NAMALWA (cell line): ENCODE results near the gene NACAD.

Source experiments
- DNase-seq: peaks from one replicate; pipeline ENCODE4 v3.0.0-alpha.2; 2015; ENCODE audit warnings: low spot score

Gene NACAD

GRCh38 chr7:45088146-45088701, 545 bp downstream of the NACAD start:
- DNase-seq, result no peak

GRCh38 chr7:45087301-45088145, 1.2 kb downstream of the NACAD start:
- no peak for DNase-seq

GRCh38 chr7:45086331-45087065, 2.3 kb downstream of the NACAD start:
- no peak for DNase-seq

GRCh38 chr7:45085619-45086200, 3.1 kb downstream of the NACAD start:
- DNase-seq, result no peak

GRCh38 chr7:45084901-45085618, 3.7 kb downstream of the NACAD start:
- no peak for DNase-seq

- DNase-seq, result no peak
Observed at GRCh38 chr7:45084336-45084735, 4.4 kb downstream of the NACAD start.

- DNase-seq, result no peak
Observed at GRCh38 chr7:45082831-45083331, 5.9 kb downstream of the NACAD start.

GRCh38 chr7:45082031-45082830, 6.5 kb downstream of the NACAD start:
- DNase-seq, result no peak

GRCh38 chr7:45081670-45081974, 7.1 kb downstream of the NACAD start:
- no peak for DNase-seq

GRCh38 chr7:45080958-45081669, 7.7 kb downstream of the NACAD start:
- DNase-seq, result no peak

GRCh38 chr7:45080265-45080957, 8.4 kb downstream of the NACAD start:
- DNase-seq, result peak; percentile 32

- DNase-seq, result no peak
Observed at GRCh38 chr7:45078125-45078681, 10.6 kb downstream of the NACAD start.

- DNase-seq, result no peak
Observed at GRCh38 chr7:45077579-45077978, 11.2 kb downstream of the NACAD start.

GRCh38 chr7:45076946-45077345, 11.8 kb downstream of the NACAD start:
- DNase-seq, result no peak

- no peak for DNase-seq
Observed at GRCh38 chr7:45075871-45076796, 12.6 kb downstream of the NACAD start.

GRCh38 chr7:45075355-45075644, 13.5 kb downstream of the NACAD start:
- DNase-seq, result no peak

GRCh38 chr7:45074528-45075354, 14.0 kb downstream of the NACAD start:
- no peak for DNase-seq
